H1 (cell line): Measurements from ENCODE around the gene SLC25A34. TPM values are rescaled to one million over a fixed set of nuclear protein-coding genes. Genes with fewer than 3 reads are reported as not detected.

Experiments used
- CTCF ChIA-PET: fragments of 300-600 bp; sonication (Branson Sonifier 250); formaldehyde crosslinking; loops from one replicate; lab custom pipeline; 2021; ENCODE audit not compliant: partially characterized antibody; lab: Charles Lee
- POLR2A ChIA-PET: fragments of 300-600 bp; sonication (Branson Sonifier 250); formaldehyde crosslinking; loops from one replicate; lab custom pipeline; 2021; ENCODE audit warnings: inconsistent platforms; ENCODE audit not compliant: partially characterized antibody; lab: Charles Lee
- DNase-seq, 2 experiments: peaks; one replicate each; pipeline versions ENCODE4 v3.0.0 to v3.0.0-alpha.2; 2010 to 2022; ENCODE audit warnings: low spot score in 2 of 2, low read depth in 1 of 2, mixed read lengths in 1 of 2
- FAIRE-seq: peaks from 2 replicates; lab custom pipeline; 2011; peaks lifted over from hg19 to GRCh38; lab: Jason Lieb, UNC
- H2AFZ ChIP-seq: 2 replicates; pipeline ENCODE4 v1.8.1; 2012; ENCODE audit warnings: low read length, inconsistent platforms
- H2AK5ac ChIP-seq: 2 replicates; pipeline ENCODE4 v1.6.1; 2013; ENCODE audit warnings: low read depth, low read length
- H2BK120ac ChIP-seq: replicated peaks from 2 replicates; pipeline ENCODE3; 2013; ENCODE audit warnings: low read depth, low read length, inconsistent platforms
- H2BK12ac ChIP-seq: 2 replicates; pipeline ENCODE4 v1.6.1; 2013; ENCODE audit warnings: low read depth, low read length
- H2BK15ac ChIP-seq: 2 replicates; pipeline ENCODE4 v1.6.1; 2013; ENCODE audit warnings: low read length
- H2BK20ac ChIP-seq: 2 replicates; pipeline ENCODE4 v1.6.1; 2013; ENCODE audit warnings: low read length
- H2BK5ac ChIP-seq: 2 replicates; pipeline ENCODE4 v1.6.1; 2013; ENCODE audit warnings: low read depth, low read length
- H3K14ac ChIP-seq: 2 replicates; pipeline ENCODE4 v1.6.1; 2013; ENCODE audit warnings: inconsistent platforms; ENCODE audit not compliant: insufficient read length
- H3K18ac ChIP-seq: 2 replicates; pipeline ENCODE4 v1.6.1; 2013; ENCODE audit warnings: low read length; ENCODE audit errors: extremely low read depth
- H3K23ac ChIP-seq: 2 replicates; pipeline ENCODE4 v1.6.1; 2013; ENCODE audit warnings: inconsistent platforms; ENCODE audit not compliant: insufficient read length
- H3K23me2 ChIP-seq: 2 replicates; pipeline ENCODE4 v1.6.1; 2013; ENCODE audit warnings: low read depth, low read length
- H3K27ac ChIP-seq: 2 replicates; pipeline ENCODE4 v1.6.1; 2011; ENCODE audit warnings: low read depth, low read length, inconsistent platforms
- H3K27me3 ChIP-seq, 4 experiments: replicated peaks in 1 of 4; 1 replicate in 1 of 4; 2 replicates in 3 of 4; pipeline versions ENCODE4 v1.6.1 to v1.8.1; 2011 to 2013; ENCODE audit warnings: low read length in 3 of 4, mild to moderate bottlenecking in 3 of 4, inconsistent platforms in 2 of 4, mixed read lengths in 2 of 4, moderate library complexity in 1 of 4; ENCODE audit not compliant: control insufficient read depth in 3 of 4, insufficient read depth in 3 of 4; ENCODE audit errors: extremely low read depth in 1 of 4
- H3K36me3 ChIP-seq, 4 experiments: 2 replicates each; pipeline versions ENCODE4 v1.6.1 to v1.8.1; 2011 to 2013; ENCODE audit warnings: mild to moderate bottlenecking in 4 of 4, low read length in 3 of 4, moderate library complexity in 2 of 4, control low read depth in 1 of 4, inconsistent platforms in 1 of 4; ENCODE audit not compliant: insufficient read depth in 4 of 4, control insufficient read depth in 2 of 4
- H3K4ac ChIP-seq: replicated peaks from 2 replicates; pipeline ENCODE3; 2013; ENCODE audit warnings: low read length, low read depth, mixed read lengths, inconsistent platforms; ENCODE audit not compliant: insufficient read length
- H3K4me1 ChIP-seq, 4 experiments: replicated peaks in 1 of 4; 1 replicate in 1 of 4; 2 replicates in 3 of 4; pipeline versions ENCODE4 v1.6.1 to v1.8.1; 2011 to 2013; ENCODE audit warnings: low read length in 3 of 4, inconsistent platforms in 2 of 4, mixed read lengths in 1 of 4; ENCODE audit not compliant: insufficient read depth in 4 of 4, control insufficient read depth in 3 of 4
- H3K4me2 ChIP-seq, 2 experiments: 2 replicates each; pipeline versions ENCODE4 v1.6.1 to v1.8.1; 2011 to 2013; ENCODE audit warnings: low read depth in 2 of 2, low read length in 2 of 2, control low read depth in 1 of 2, inconsistent platforms in 1 of 2, mild to moderate bottlenecking in 1 of 2; ENCODE audit not compliant: insufficient read depth in 1 of 2
- H3K4me3 ChIP-seq, 4 experiments: fragments of 200-600, 300-600 bp in 1 of 4; sonication (generic), shearing (Covaris generic), sonication (Bioruptor Twin) in 1 of 4; 2 replicates each; pipeline versions ENCODE4 v1.5.1 to v1.8.1; 2011 to 2016; ENCODE audit warnings: low read length in 4 of 4, low read depth in 3 of 4, control low read depth in 2 of 4, inconsistent platforms in 2 of 4, mild to moderate bottlenecking in 2 of 4, mixed read lengths in 1 of 4, moderate library complexity in 1 of 4; ENCODE audit not compliant: insufficient read depth in 2 of 4; ENCODE audit errors: extremely low read depth in 1 of 4
- H3K56ac ChIP-seq: replicated peaks from 2 replicates; pipeline ENCODE3; 2013; ENCODE audit warnings: low read depth, mild to moderate bottlenecking, mixed read lengths, low read length, inconsistent platforms; ENCODE audit not compliant: insufficient read length
- H3K79me1 ChIP-seq: 2 replicates; pipeline ENCODE4 v1.6.1; 2013; ENCODE audit warnings: low read depth, low read length, control low read depth
- H3K79me2 ChIP-seq, 2 experiments: 2 replicates each; pipeline versions ENCODE4 v1.6.1 to v1.8.1; 2012 to 2013; ENCODE audit warnings: low read length in 2 of 2, mild to moderate bottlenecking in 2 of 2, inconsistent platforms in 1 of 2; ENCODE audit not compliant: insufficient read depth in 2 of 2, control insufficient read depth in 1 of 2
- H3K9ac ChIP-seq, 4 experiments: replicated peaks in 1 of 4; 1 replicate in 1 of 4; 2 replicates in 3 of 4; pipeline versions ENCODE4 v1.6.1 to v1.8.1; 2011 to 2013; ENCODE audit warnings: low read depth in 3 of 4, low read length in 3 of 4, control low read depth in 2 of 4, mild to moderate bottlenecking in 2 of 4, moderate library complexity in 2 of 4, inconsistent platforms in 1 of 4; ENCODE audit errors: extremely low read depth in 1 of 4
- H3K9me3 ChIP-seq, 2 experiments: 2 replicates each; pipeline versions ENCODE4 v1.6.1 to v1.8.1; 2012 to 2013; ENCODE audit warnings: mild to moderate bottlenecking in 2 of 2, moderate library complexity in 2 of 2, control low read depth in 1 of 2, inconsistent platforms in 1 of 2, low read depth in 1 of 2, low read length in 1 of 2, mixed read lengths in 1 of 2; ENCODE audit not compliant: insufficient read depth in 2 of 2
- H4K20me1 ChIP-seq, 2 experiments: replicated peaks in 1 of 2; 2 replicates each; pipeline versions ENCODE3 to v1.8.1; 2011 to 2013; ENCODE audit warnings: inconsistent platforms in 2 of 2, low read length in 2 of 2, mild to moderate bottlenecking in 1 of 2; ENCODE audit not compliant: insufficient read depth in 2 of 2, control insufficient read depth in 1 of 2
- H4K5ac ChIP-seq: 2 replicates; pipeline ENCODE4 v1.6.1; 2013; ENCODE audit warnings: low read length, low read depth, mixed read lengths, inconsistent platforms; ENCODE audit not compliant: insufficient read length
- H4K8ac ChIP-seq: 2 replicates; pipeline ENCODE4 v1.8.0; 2013; ENCODE audit warnings: mild to moderate bottlenecking, moderate library complexity, low read length, inconsistent platforms; ENCODE audit not compliant: insufficient read depth; ENCODE audit errors: extremely low read depth
- H4K91ac ChIP-seq: replicated peaks from 2 replicates; pipeline ENCODE3; 2013; ENCODE audit warnings: low read length, mixed read lengths, inconsistent platforms; ENCODE audit not compliant: insufficient read length
- CBX5 ChIP-seq: fragments of 300-800, 300-1000 bp; sonication (generic); IDR thresholded peaks from 2 replicates; pipeline ENCODE4 v1.7.1; 2016; ENCODE audit warnings: antibody characterized with exemption, low read length, low read depth
- KDM1A ChIP-seq: fragments of 200-600, 300-600 bp; sonication (generic); IDR thresholded peaks from 2 replicates; pipeline ENCODE4 v1.7.1; 2016; ENCODE audit warnings: mild to moderate bottlenecking, low read length, borderline replicate concordance
- SP2 ChIP-seq: IDR thresholded peaks from 2 replicates; pipeline ENCODE4 v1.6.1; 2012; ENCODE audit warnings: mild to moderate bottlenecking, low read length, inconsistent platforms
- WGBS, 2 experiments: shearing (Covaris generic) in 1 of 2; methylation state at CpG; one replicate each; pipeline versions ENCODE4 v1.1.6 to v1.1.7; 2013 to 2015; ENCODE audit warnings: low lambda C conversion rate in 2 of 2, mixed read lengths in 2 of 2, inconsistent platforms in 1 of 2, low coverage in 1 of 2, missing lambda C conversion rate in 1 of 2; ENCODE audit not compliant: insufficient replicate concordance in 2 of 2, insufficient coverage in 1 of 2, insufficient read length in 1 of 2; ENCODE audit errors: extremely low coverage in 1 of 2, missing lambda C conversion rate in 1 of 2; 5-methylcytosine and 5-hydroxymethylcytosine counted together
- polyA plus RNA-seq, 7 experiments: library from polyadenylated mRNA; depleted of rRNA in 3 of 7; stranded (reverse) in 5 of 7; unstranded in 2 of 7; fragments of >200 nt in 5 of 7; fragments of 200-250 nt in 2 of 7; gene quantifications; 1 replicate in 5 of 7; 2 replicates in 1 of 7; 4 replicates in 1 of 7; pipeline versions ENCODE4 v1.2.1 to v1.2.3, GENCODE V29; 2011 to 2013; ENCODE audit warnings: missing spikeins in 2 of 7, mixed read lengths in 2 of 7
- total RNA-seq: library from RNA; stranded (reverse); fragmentation: NEBNext Ultra II Directional; extraction: Animal tissue kit (Norgen Biotek cat#: 25700); gene quantifications from 2 replicates; pipeline ENCODE4 v1.2.1, GENCODE V29; 2021

The SLC25A34 gene
- total and polyA plus RNA-seq, 2 of the 8 experiments (the other 6 are each of a cell fraction or from before 2014, with no cell fraction given): 0.48 to 0.62 TPM

DNA sequence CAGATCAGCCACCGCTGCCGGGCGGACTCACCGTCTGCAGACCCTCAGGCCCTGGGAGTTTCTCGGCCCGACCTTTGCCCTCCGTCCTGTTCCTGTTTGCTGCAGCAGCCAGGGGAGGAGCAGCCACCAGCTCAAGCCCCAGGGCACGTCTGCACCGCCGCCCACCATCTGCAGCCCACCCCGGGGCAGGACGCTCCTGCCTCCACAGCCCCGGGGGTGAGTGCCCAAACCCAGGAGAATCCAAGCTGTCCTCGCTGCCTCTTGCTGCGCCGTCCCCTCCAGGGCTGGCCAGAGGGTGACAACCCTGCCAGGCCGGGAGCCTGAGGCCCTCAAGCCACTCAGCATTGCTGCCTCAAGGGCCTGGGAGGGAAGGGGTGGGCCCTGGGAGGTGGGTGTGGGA, 1.2 kb upstream of the SLC25A34 start:
- H2BK15ac ChIP-seq: no peak overlapping the region
- H3K79me1 ChIP-seq: no peaks in the 10 kb centered on the region
- H3K27ac ChIP-seq: no peak overlapping the region
- ChIA-PET CTCF (interaction anchor here (0.7 to 1.2 kb wide), 3 partner anchors 11 to 161 kb away, joined by 3 to 4 read pairs (median 3); no protein-coding TSS in a partner anchor), POLR2A (interaction anchor here (0.7 kb wide), 1 partner anchor 22 kb away, joined by 3 read pairs; no protein-coding TSS in a partner anchor)
- no peak overlapping the region for H2BK12ac ChIP-seq
- no peak overlapping the region for H2AK5ac ChIP-seq
- no peaks in the 10 kb centered on the region for H3K23me2 ChIP-seq
- H2BK20ac ChIP-seq: no peak overlapping the region
- no peaks in the 10 kb centered on the region for H3K9me3 ChIP-seq
- WGBS, 2 experiments: 90% methylated on average over 15 of the region's 17 CpGs; no CpG with 5 or more reads in 1 of the 2 experiments
- peaks cover 0 to 14% (median 4%) of the 10 kb centered on the region in 4 experiments; a peak in 4 of 7 replicates for H3K4me1 ChIP-seq
- H2BK5ac ChIP-seq: no peak overlapping the region
- peaks cover 2 to 8% (median 3%) of the 10 kb centered on the region in 4 experiments; a peak in 5 of 8 replicates for H3K36me3 ChIP-seq
- H2BK120ac ChIP-seq: no peak overlapping the region
- no peak overlapping the region for H3K4me3 ChIP-seq
- no peaks in the 10 kb centered on the region for H3K27me3 ChIP-seq
- H4K91ac ChIP-seq: no peak overlapping the region
- no peak overlapping the region for H3K14ac ChIP-seq
- H3K23ac ChIP-seq: no peak overlapping the region
- no peak overlapping the region for H2AFZ ChIP-seq
- H4K5ac ChIP-seq: no peak overlapping the region
- H3K4me2 ChIP-seq: no peak overlapping the region
- no peak overlapping the region for H3K56ac ChIP-seq
- FAIRE-seq (no peak), DNase-seq (no peak)
- H4K8ac ChIP-seq: no peak overlapping the region
- H3K4ac ChIP-seq: no peak overlapping the region
- H4K20me1 ChIP-seq: peaks cover 4 to 7% of the 10 kb centered on the region in 2 experiments
- H3K9ac ChIP-seq: no peak overlapping the region
- no peaks in the 10 kb centered on the region for H3K79me2 ChIP-seq
- H3K18ac ChIP-seq: no peak overlapping the region
- TF ChIP-seq SP2 (no peak), KDM1A (no peak), CBX5 (no peak)
